ENCODE data around the gene ADARB1.

DNA sequence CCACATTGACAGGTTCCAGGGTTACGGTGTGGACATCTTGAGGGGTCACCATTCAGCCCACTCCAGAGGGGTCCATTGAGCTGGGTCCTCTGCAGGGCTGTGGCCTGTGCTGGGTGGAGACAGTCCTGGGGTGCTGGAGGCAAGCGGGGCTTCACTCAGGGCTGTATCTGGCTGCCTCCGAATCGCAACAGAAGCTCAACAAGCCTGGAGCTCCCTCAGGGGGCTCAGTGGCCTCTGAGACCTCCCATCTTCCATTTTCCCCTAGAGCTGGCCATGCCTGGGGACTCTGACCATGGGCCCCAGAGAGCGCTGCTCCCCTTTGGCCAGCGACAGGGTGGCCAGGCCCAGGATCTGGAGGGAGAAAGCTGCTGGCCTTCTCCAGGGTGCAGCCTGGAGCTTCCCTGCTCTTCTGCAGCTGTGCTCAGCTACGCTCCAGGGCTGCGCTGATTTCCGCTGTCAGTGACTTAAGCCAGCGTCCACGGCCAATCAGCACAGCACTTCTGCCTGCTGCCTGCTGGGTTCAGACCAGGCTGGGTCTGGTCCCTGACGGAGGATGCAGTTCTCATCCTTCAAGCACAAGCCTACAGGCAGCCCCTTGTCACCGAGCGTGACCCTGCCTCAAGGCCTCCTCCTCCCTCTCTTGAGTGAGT, 45.0 kb upstream of the ADARB1 start:
- TF ChIP-seq CTCF (conservative IDR thresholded peaks at IDR 0.05) (no peak), ZFX (IDR thresholded peaks at IDR 0.05) (no peak)

All from C4-2B (cell line).